ENCODE results near the gene SHFL. TPM values are rescaled to one million over a fixed set of nuclear protein-coding genes. Genes with fewer than 3 reads are reported as not detected.

Gene SHFL
- total RNA-seq, 1 experiment from 2014 or later = 11.9 TPM

- no TSS peak for BruUV-seq (replicated peaks)
- H3K27ac Mint-ChIP-seq (ENCODE audit: low read depth, unreplicated experiment) = no peak overlapping the region
- no peaks in the 10 kb centered on the region for H3K36me3 Mint-ChIP-seq (ENCODE audit: insufficient read depth, unreplicated experiment)
- H3K4me3 Mint-ChIP-seq (ENCODE audit: unreplicated experiment) = no peak overlapping the region
- DNase-seq (ENCODE audit: unreplicated experiment) = no peak
- no peaks in the 10 kb centered on the region for H3K4me1 Mint-ChIP-seq (ENCODE audit: insufficient read depth, unreplicated experiment)
- TF ChIP-seq CTCF (IDR thresholded peaks at IDR 0.05; ENCODE audit: unreplicated experiment) = no peak
- peaks cover 45% of the 10 kb centered on the region for H3K27me3 Mint-ChIP-seq (ENCODE audit: insufficient read depth, unreplicated experiment)
- intact Hi-C loops (cut with micrococcal nuclease) = no loop called here
- CTCF ChIA-PET = interaction anchor here (0.6 kb wide), 1 partner anchor 22 kb away, joined by 3 read pairs; no protein-coding TSS in a partner anchor
- no peaks in the 10 kb centered on the region for H3K9me3 Mint-ChIP-seq (ENCODE audit: unreplicated experiment)
- POLR2A ChIA-PET = interaction anchor here (0.6 kb wide), 1 partner anchor 44 kb away, joined by 3 read pairs; no protein-coding TSS in a partner anchor
Measured at GRCh38 chr19:10052602-10053360, 33.3 kb upstream of the SHFL start.

- no TSS peak for BruUV-seq (replicated peaks)
- Mint-ChIP-seq H3K9me3 (ENCODE audit: unreplicated experiment) (no peaks in the 10 kb centered on the region), H3K4me1 (ENCODE audit: insufficient read depth, unreplicated experiment) (no peaks in the 10 kb centered on the region), H3K27ac (ENCODE audit: low read depth, unreplicated experiment) (no peak overlapping the region), H3K36me3 (ENCODE audit: insufficient read depth, unreplicated experiment) (no peaks in the 10 kb centered on the region), H3K4me3 (ENCODE audit: unreplicated experiment) (no peak overlapping the region), H3K27me3 (ENCODE audit: insufficient read depth, unreplicated experiment) (peaks cover 33% of the 10 kb centered on the region)
- intact Hi-C loops (cut with micrococcal nuclease) = no loop called here
- CTCF ChIA-PET = interaction anchor here (0.7 kb wide), 1 partner anchor 14 kb away, joined by 3 read pairs; no protein-coding TSS in a partner anchor
- POLR2A ChIA-PET = interaction anchor here (0.6 kb wide), 1 partner anchor 172 kb away, joined by 3 read pairs; no protein-coding TSS in a partner anchor
- no peak for DNase-seq (ENCODE audit: unreplicated experiment)
- no peak for TF ChIP-seq CTCF (IDR thresholded peaks at IDR 0.05; ENCODE audit: unreplicated experiment)
Measured at GRCh38 chr19:10061717-10062310, 24.3 kb upstream of the SHFL start.

- no peaks in the 10 kb centered on the region for H3K9me3 Mint-ChIP-seq (ENCODE audit: unreplicated experiment)
- TF ChIP-seq CTCF (IDR thresholded peaks at IDR 0.05; ENCODE audit: unreplicated experiment) = no peak
- no peak overlapping the region for H3K4me3 Mint-ChIP-seq (ENCODE audit: unreplicated experiment)
- no peak for DNase-seq (ENCODE audit: unreplicated experiment)
- intact Hi-C loops (cut with micrococcal nuclease) = no loop called here
- no TSS peak for BruUV-seq (replicated peaks)
- no peaks in the 10 kb centered on the region for H3K4me1 Mint-ChIP-seq (ENCODE audit: insufficient read depth, unreplicated experiment)
- ChIA-PET POLR2A (no interaction called here), CTCF (interaction anchor here (0.6 to 1.1 kb wide), 2 partner anchors 45 to 82 kb away, joined by 3 to 4 read pairs; no protein-coding TSS in a partner anchor)
- no peaks in the 10 kb centered on the region for H3K36me3 Mint-ChIP-seq (ENCODE audit: insufficient read depth, unreplicated experiment)
- H3K27ac Mint-ChIP-seq (ENCODE audit: low read depth, unreplicated experiment) = no peak overlapping the region
- peaks cover 69% of the 10 kb centered on the region for H3K27me3 Mint-ChIP-seq (ENCODE audit: insufficient read depth, unreplicated experiment)
Measured at GRCh38 chr19:10068205-10068604, 17.9 kb upstream of the SHFL start.

GRCh38 chr19:10069046-10069445, 17.1 kb upstream of the SHFL start:
- no peak for TF ChIP-seq CTCF (IDR thresholded peaks at IDR 0.05; ENCODE audit: unreplicated experiment)
- Mint-ChIP-seq H3K4me1 (ENCODE audit: insufficient read depth, unreplicated experiment) (no peaks in the 10 kb centered on the region), H3K36me3 (ENCODE audit: insufficient read depth, unreplicated experiment) (no peaks in the 10 kb centered on the region), H3K27me3 (ENCODE audit: insufficient read depth, unreplicated experiment) (peaks cover 61% of the 10 kb centered on the region), H3K4me3 (ENCODE audit: unreplicated experiment) (no peak overlapping the region), H3K27ac (ENCODE audit: low read depth, unreplicated experiment) (no peak overlapping the region), H3K9me3 (ENCODE audit: unreplicated experiment) (no peaks in the 10 kb centered on the region)
- no peak for DNase-seq (ENCODE audit: unreplicated experiment)
- BruUV-seq (replicated peaks) = no TSS peak
- CTCF ChIA-PET = interaction anchor here (0.6 to 1.1 kb wide), 4 partner anchors 20 to 1415 kb away, joined by 3 to 4 read pairs (median 3); no protein-coding TSS in a partner anchor
- POLR2A ChIA-PET = interaction anchor here (0.5 kb wide), 1 partner anchor 681 kb away, joined by 3 read pairs; no protein-coding TSS in a partner anchor
- intact Hi-C loops (cut with micrococcal nuclease) = no loop called here

All from MCF 10A (cell line).